Thymus (tissue), 11 donors: ENCODE measurements around the gene PCGF6. TPM values are rescaled to one million over a fixed set of nuclear protein-coding genes. Genes with fewer than 3 reads are reported as not detected.
"Not testable (repeated sequence)": the region's sequence is repeated elsewhere in the genome, so short reads cannot be mapped to it uniquely, and the experiment has no call there.

Experiments used
- DNase-seq, 9 donors: peaks; one replicate each; pipeline ENCODE4 v3.0.0-alpha.2; 2013; ENCODE audit warnings: low spot score in 9 of 9, low read depth in 6 of 9, missing footprints in 1 of 9
- H3K27ac ChIP-seq, 2 donors: one replicate each; pipeline ENCODE4 v1.5.1; 2013; ENCODE audit warnings: control low read depth in 1 of 2, low read depth in 1 of 2, low read length in 1 of 2, mild to moderate bottlenecking in 1 of 2, moderate library complexity in 1 of 2
- H3K27me3 ChIP-seq, 2 donors: one replicate each; pipeline ENCODE4 v1.5.1; 2013; ENCODE audit warnings: low read length in 1 of 2; ENCODE audit not compliant: control insufficient read depth in 2 of 2, insufficient read depth in 1 of 2
- H3K36me3 ChIP-seq, 2 donors: one replicate each; pipeline ENCODE4 v1.5.1; 2013; ENCODE audit warnings: low read length in 1 of 2, mild to moderate bottlenecking in 1 of 2, moderate library complexity in 1 of 2; ENCODE audit not compliant: control insufficient read depth in 2 of 2, insufficient read depth in 2 of 2
- H3K4me1 ChIP-seq, 2 donors: one replicate each; pipeline ENCODE4 v1.5.1; 2013; ENCODE audit warnings: low read length in 2 of 2; ENCODE audit not compliant: control insufficient read depth in 2 of 2, insufficient read depth in 2 of 2
- H3K4me3 ChIP-seq, 2 donors: one replicate each; pipeline ENCODE4 v1.5.1; 2013; ENCODE audit warnings: low read length in 2 of 2, control low read depth in 1 of 2, mild to moderate bottlenecking in 1 of 2
- H3K9me3 ChIP-seq, 2 donors: one replicate each; pipeline ENCODE4 v1.5.1; 2013; ENCODE audit warnings: low read length in 1 of 2, mild to moderate bottlenecking in 1 of 2; ENCODE audit not compliant: control insufficient read depth in 2 of 2, insufficient read depth in 1 of 2
- WGBS: extraction: QIAGEN DNeasy Blood & Tissue Kit; methylation state at CpG from one replicate; pipeline ENCODE4 v1.1.7; 2013; 5-methylcytosine and 5-hydroxymethylcytosine counted together
- polyA plus RNA-seq: library from polyadenylated mRNA; stranded (reverse); fragments of 200-250 nt; gene quantifications from one replicate; pipeline ENCODE4 v1.2.3, GENCODE V29; 2013
- total RNA-seq: library from RNA; stranded (reverse); fragments of 120-200 nt; gene quantifications from one replicate; pipeline ENCODE4 v1.2.4, GENCODE V29; 2013
- donor health status: healthy.

Gene PCGF6
- total and polyA plus RNA-seq, 2 donors, result 9.1 to 12.6 TPM

- Histone ChIP-seq H3K27me3 (peaks cover 18 to 67% of the 10 kb centered on the region in 2 donors), H3K36me3 (no peaks in the 10 kb centered on the region), H3K27ac (no peak within 1 kb of the TSS), H3K4me1 (peaks cover 15 to 21% of the 10 kb centered on the region in 2 donors), H3K4me3 (peak within 1 kb of the TSS in 1 of 2 donors; percentile 47), H3K9me3 (no peaks in the 10 kb centered on the region)
- DNase-seq, result peak in 6 of 9 donors; percentile 19 to 67 (median 37)
- under 1% methylated on average over 105 of the region's 105 CpGs for WGBS
These were observed 73.8 kb downstream of the PCGF6 start, which contains the start of gene INA for GRCh38 chr10:103276896-103277712. Gene INA (plus strand): TSS chr10:103277138. CDS start chr10:103277212, 74 bp downstream.

GRCh38 chr10:103276251-103276895 is 74.6 kb downstream of the PCGF6 start:
- no peak overlapping the region for H3K27ac ChIP-seq
- H3K4me1 ChIP-seq, result peaks cover 13 to 18% of the 10 kb centered on the region in 2 donors
- 13% methylated on average over 21 of the region's 21 CpGs for WGBS
- peaks cover 18 to 62% of the 10 kb centered on the region in 2 donors for H3K27me3 ChIP-seq
- no peaks in the 10 kb centered on the region for H3K36me3 ChIP-seq
- DNase-seq, result no peak
- peak overlapping the region in 1 of 2 donors; percentile 47 for H3K4me3 ChIP-seq
- H3K9me3 ChIP-seq, result no peaks in the 10 kb centered on the region

GRCh38 chr10:103273041-103273441 is 77.9 kb downstream of the PCGF6 start:
- Histone ChIP-seq H3K27ac (no peak overlapping the region), H3K9me3 (no peaks in the 10 kb centered on the region), H3K4me1 (peaks cover 12 to 13% of the 10 kb centered on the region in 2 donors), H3K4me3 (no peak overlapping the region), H3K36me3 (no peaks in the 10 kb centered on the region), H3K27me3 (peaks cover 14 to 36% of the 10 kb centered on the region in 2 donors)
- 84% methylated on average over 4 of the region's 4 CpGs for WGBS
- no peak for DNase-seq

DNA sequence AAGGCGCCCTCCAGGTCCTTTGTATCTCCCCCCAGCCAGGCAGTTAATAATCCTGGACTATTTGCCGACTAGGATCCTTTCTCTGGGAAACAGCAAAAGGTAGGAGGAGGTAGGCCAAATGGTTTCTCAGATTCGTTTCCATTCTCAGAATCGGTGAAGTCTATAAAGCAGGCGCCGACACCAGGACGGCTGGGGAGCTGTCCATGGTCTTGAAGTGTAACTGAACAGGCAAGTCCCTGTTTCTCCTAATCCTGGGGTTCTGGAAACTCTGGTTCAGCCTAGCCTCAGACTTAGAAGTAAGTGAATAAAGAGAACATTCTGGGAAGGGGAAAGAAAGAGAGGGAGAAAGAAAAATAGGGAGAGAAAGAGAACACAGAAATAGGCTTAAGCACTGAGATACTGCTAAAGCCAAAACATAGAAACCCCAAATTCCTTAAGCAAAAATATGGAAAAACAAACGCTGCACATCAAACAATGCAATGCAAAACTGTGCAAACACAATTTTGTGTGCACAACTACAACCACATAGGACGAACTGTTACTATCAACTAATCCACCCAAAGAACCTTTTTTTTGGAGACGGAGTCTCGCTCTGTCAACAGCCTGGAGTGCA is 85.1 kb downstream of the PCGF6 start:
- peaks cover 3 to 5% of the 10 kb centered on the region in 2 donors for H3K27me3 ChIP-seq
- 35% methylated on average over 11 of the region's 11 CpGs for WGBS
- no peaks in the 10 kb centered on the region for H3K9me3 ChIP-seq
- no peaks in the 10 kb centered on the region for H3K4me1 ChIP-seq
- peak in 8 of 9 donors; percentile 34 to 81 (median 57) for DNase-seq
- H3K4me3 ChIP-seq, result no peak overlapping the region
- H3K27ac ChIP-seq, result no peak overlapping the region
- no peaks in the 10 kb centered on the region for H3K36me3 ChIP-seq

DNA sequence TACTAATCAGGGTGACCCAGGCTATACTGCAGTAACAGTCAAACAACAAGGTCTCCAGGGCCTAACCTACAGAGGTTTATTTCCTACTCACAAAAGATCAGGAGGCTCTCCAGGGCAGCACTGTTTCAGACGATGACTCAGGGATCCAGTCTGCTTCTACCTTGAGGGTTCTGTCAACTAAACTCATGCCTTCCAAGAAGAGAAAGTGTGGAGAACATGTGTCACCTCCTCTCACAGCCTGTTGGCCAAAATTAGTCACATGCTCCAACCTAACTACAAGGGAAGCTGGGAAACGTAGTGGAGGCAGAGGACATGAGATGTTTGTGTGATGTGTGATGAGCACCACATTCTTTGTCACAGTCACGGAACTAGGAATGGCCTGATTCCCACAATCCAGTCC is 88.7 kb downstream of the PCGF6 start:
- Histone ChIP-seq H3K36me3 (no peaks in the 10 kb centered on the region), H3K27me3 (peaks cover 3 to 5% of the 10 kb centered on the region in 2 donors), H3K4me3 (no peak overlapping the region), H3K27ac (no peak overlapping the region), H3K9me3 (peaks cover 0 to 8% of the 10 kb centered on the region in 2 donors), H3K4me1 (no peaks in the 10 kb centered on the region)
- WGBS, result 86% methylated on average over 3 of the region's 3 CpGs
- DNase-seq, result no peak

- DNase-seq, result no peak
- WGBS, result 95% methylated on average over 5 of the region's 5 CpGs
- Histone ChIP-seq H3K9me3 (peaks cover 0 to 8% of the 10 kb centered on the region in 2 donors), H3K4me3 (no peak overlapping the region), H3K27me3 (no peaks in the 10 kb centered on the region), H3K36me3 (no peaks in the 10 kb centered on the region), H3K27ac (no peak overlapping the region), H3K4me1 (no peaks in the 10 kb centered on the region)
These were observed 91.0 kb downstream of the PCGF6 start for GRCh38 chr10:103259989-103260388.

DNA sequence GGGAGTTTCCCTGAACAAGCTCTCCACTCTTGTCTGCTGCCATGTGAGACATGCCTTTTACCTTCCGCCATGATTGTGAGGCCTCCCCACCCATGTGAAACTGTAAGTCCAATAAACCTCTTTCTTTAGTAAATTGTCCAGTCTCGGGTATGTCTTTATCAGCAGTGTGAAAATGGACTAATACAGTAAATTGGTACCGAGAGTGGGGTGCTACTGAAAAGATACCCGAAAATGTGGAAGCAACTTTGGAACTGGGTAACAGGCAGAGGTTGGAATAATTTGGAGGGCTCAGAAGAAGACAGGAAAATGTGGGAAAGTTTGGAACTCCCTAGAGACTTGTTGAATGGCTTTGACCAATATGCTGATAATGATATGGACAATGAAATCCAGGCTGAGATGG is 92.0 kb downstream of the PCGF6 start:
- H3K9me3 ChIP-seq, H3K4me1 ChIP-seq, H3K4me3 ChIP-seq, H3K36me3 ChIP-seq, H3K27me3 ChIP-seq, H3K27ac ChIP-seq, DNase-seq: not testable (repeated sequence)
- 96% methylated on average over 4 of the region's 4 CpGs for WGBS

GRCh38 chr10:103257812-103258211 is 93.1 kb downstream of the PCGF6 start:
- H3K4me3 ChIP-seq, result no peak overlapping the region
- H3K9me3 ChIP-seq, result peaks cover 0 to 8% of the 10 kb centered on the region in 2 donors
- DNase-seq, result no peak
- no peaks in the 10 kb centered on the region for H3K27me3 ChIP-seq
- no peak overlapping the region for H3K27ac ChIP-seq
- no peaks in the 10 kb centered on the region for H3K4me1 ChIP-seq
- no peaks in the 10 kb centered on the region for H3K36me3 ChIP-seq

DNA sequence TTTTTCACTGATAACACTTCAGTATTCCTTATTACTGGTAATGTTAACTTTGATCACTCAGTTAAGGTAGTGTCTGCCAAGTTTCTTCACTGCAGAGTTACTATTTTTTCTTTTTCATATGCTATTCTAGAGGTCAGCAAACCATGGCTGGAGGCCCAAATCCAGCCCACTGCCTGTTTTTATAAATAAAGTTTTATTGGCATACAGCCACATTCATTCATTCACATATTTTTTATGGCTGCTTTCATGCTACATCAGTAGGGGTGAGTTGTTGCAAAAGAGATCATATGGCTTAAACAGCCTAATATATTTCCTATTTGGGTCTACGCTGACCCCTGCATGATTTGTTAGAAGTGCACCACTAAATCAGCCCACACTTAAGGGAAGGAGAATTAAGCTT is 94.3 kb downstream of the PCGF6 start:
- no peak overlapping the region for H3K4me3 ChIP-seq
- WGBS, result 96% methylated on average over 1 of the region's 1 CpG
- H3K9me3 ChIP-seq, result peaks cover 0 to 8% of the 10 kb centered on the region in 2 donors
- H3K27ac ChIP-seq, result no peak overlapping the region
- H3K36me3 ChIP-seq, result no peaks in the 10 kb centered on the region
- H3K4me1 ChIP-seq, result no peaks in the 10 kb centered on the region
- no peaks in the 10 kb centered on the region for H3K27me3 ChIP-seq
- DNase-seq, result no peak
